IMR-90 (cell line): ENCODE results near the gene PHC2. TPM values are rescaled to one million over a fixed set of nuclear protein-coding genes. Genes with fewer than 3 reads are reported as not detected.

ENCODE experiments used
- ATAC-seq: fragments of 200-7000 bp; cut with Tn5 transposase; 2 replicates; pipeline ENCODE4 v1.9.1; 2020; ENCODE audit warnings: low read depth, mild to moderate bottlenecking, moderate library complexity
- BruUV-seq: library from RNA; stranded (reverse); fragments of 400-500 nt; replicated peaks from 2 replicates; lab custom pipeline; 2021; lab: Mats Ljungman, UMichigan
- CTCF ChIA-PET: fragments of 300-600 bp; formaldehyde crosslinking; extraction: SDS; loops from one replicate; lab custom pipeline; 2021; ENCODE audit warnings: antibody characterized with exemption; lab: Yijun Ruan, JAX
- POLR2A ChIA-PET: fragments of 300-600 bp; sonication (Branson Sonifier 250); formaldehyde crosslinking; loops from one replicate; lab custom pipeline; 2022; ENCODE audit warnings: antibody characterized with exemption; ENCODE audit not compliant: unreplicated experiment; lab: Charles Lee
- DNase-seq: peaks from one replicate; pipeline ENCODE4 v3.0.0; 2013
- H2AFZ ChIP-seq: replicated peaks from 2 replicates; pipeline ENCODE3; 2013; ENCODE audit warnings: low read length, mild to moderate bottlenecking; ENCODE audit not compliant: poor library complexity
- H2AK5ac ChIP-seq: 2 replicates; pipeline ENCODE4 v1.6.1; 2013; ENCODE audit warnings: low read depth, low read length, inconsistent platforms
- H2AK9ac ChIP-seq: replicated peaks from 2 replicates; pipeline ENCODE3; 2013; ENCODE audit warnings: mild to moderate bottlenecking, low read depth, low read length, moderate library complexity; ENCODE audit not compliant: poor library complexity
- H2BK120ac ChIP-seq: 2 replicates; pipeline ENCODE4 v1.6.1; 2013; ENCODE audit warnings: low read depth, low read length, inconsistent platforms
- H2BK15ac ChIP-seq: 3 replicates; pipeline ENCODE4 v1.6.1; 2013; ENCODE audit warnings: low read depth, low read length, inconsistent platforms
- H2BK20ac ChIP-seq: 2 replicates; pipeline ENCODE4 v1.6.1; 2013; ENCODE audit warnings: low read depth, mild to moderate bottlenecking, inconsistent platforms, low read length, moderate library complexity
- H2BK5ac ChIP-seq: 2 replicates; pipeline ENCODE4 v1.6.1; 2013; ENCODE audit warnings: mild to moderate bottlenecking, low read depth, low read length, inconsistent platforms; ENCODE audit not compliant: poor library complexity, severe bottlenecking
- H3K14ac ChIP-seq: replicated peaks from 2 replicates; pipeline ENCODE4 v1.6.1; 2013; ENCODE audit warnings: low read depth, low read length, inconsistent platforms
- H3K18ac ChIP-seq: 2 replicates; pipeline ENCODE4 v1.6.1; 2013; ENCODE audit warnings: low read depth, low read length, control low read depth
- H3K23ac ChIP-seq: 2 replicates; pipeline ENCODE4 v1.6.1; 2013; ENCODE audit warnings: low read depth, low read length, inconsistent platforms
- H3K27ac ChIP-seq: 2 replicates; pipeline ENCODE4 v1.5.1; 2013; ENCODE audit warnings: mild to moderate bottlenecking, control low read depth, low read length; ENCODE audit not compliant: insufficient read depth
- H3K27me3 ChIP-seq: 2 replicates; pipeline ENCODE4 v1.6.1; 2013; ENCODE audit warnings: low read length; ENCODE audit not compliant: control insufficient read depth, insufficient read depth
- H3K36me3 ChIP-seq: 2 replicates; pipeline ENCODE4 v1.6.1; 2013; ENCODE audit warnings: low read length, mixed read lengths; ENCODE audit not compliant: control insufficient read depth, insufficient read depth
- H3K4ac ChIP-seq: 2 replicates; pipeline ENCODE4 v1.6.1; 2013; ENCODE audit warnings: low read depth, low read length, inconsistent platforms
- H3K4me1 ChIP-seq: 2 replicates; pipeline ENCODE4 v1.6.1; 2013; ENCODE audit warnings: low read length, mixed read lengths; ENCODE audit not compliant: control insufficient read depth, insufficient read depth
- H3K4me2 ChIP-seq: 2 replicates; pipeline ENCODE4 v1.6.1; 2013; ENCODE audit warnings: low read depth, mild to moderate bottlenecking, control low read depth, low read length, moderate library complexity
- H3K4me3 ChIP-seq: 2 replicates; pipeline ENCODE4 v1.5.1; 2013; ENCODE audit warnings: low read depth, mild to moderate bottlenecking, control low read depth, low read length, moderate library complexity; ENCODE audit not compliant: insufficient read depth
- H3K56ac ChIP-seq: 2 replicates; pipeline ENCODE4 v1.6.1; 2013; ENCODE audit warnings: low read length, inconsistent platforms; ENCODE audit not compliant: insufficient read depth; ENCODE audit errors: extremely low read depth
- H3K79me1 ChIP-seq, 2 experiments: 2 replicates each; pipeline ENCODE4 v1.6.1; 2013; ENCODE audit warnings: low read length in 2 of 2, inconsistent platforms in 1 of 2, low read depth in 1 of 2
- H3K9ac ChIP-seq: 2 replicates; pipeline ENCODE4 v1.6.1; 2013; ENCODE audit warnings: low read depth, low read length, control low read depth
- H3K9me1 ChIP-seq: 2 replicates; pipeline ENCODE4 v1.6.1; 2013; ENCODE audit warnings: low read length, inconsistent platforms; ENCODE audit not compliant: insufficient read depth
- H3K9me3 ChIP-seq: 2 replicates; pipeline ENCODE4 v1.6.1; 2013; ENCODE audit warnings: low read length; ENCODE audit not compliant: control insufficient read depth, insufficient read depth
- H4K20me1 ChIP-seq: 2 replicates; pipeline ENCODE4 v1.6.1; 2013; ENCODE audit warnings: low read length, inconsistent platforms; ENCODE audit not compliant: insufficient read depth
- H4K5ac ChIP-seq: 2 replicates; pipeline ENCODE4 v1.6.1; 2013; ENCODE audit warnings: mild to moderate bottlenecking, low read depth, low read length, control low read depth
- H4K8ac ChIP-seq, 2 experiments: 2 replicates each; pipeline ENCODE4 v1.6.1; 2013; ENCODE audit warnings: low read depth in 2 of 2, low read length in 2 of 2, control low read depth in 1 of 2, inconsistent platforms in 1 of 2
- H4K91ac ChIP-seq: 2 replicates; pipeline ENCODE4 v1.6.1; 2013; ENCODE audit warnings: low read depth, low read length, inconsistent platforms; ENCODE audit not compliant: insufficient read depth
- CEBPB ChIP-seq: IDR thresholded peaks from 2 replicates; pipeline ENCODE4 v1.6.1; 2012; ENCODE audit warnings: low read depth, low read length, improper control_type of control experiment
- MAFK ChIP-seq: IDR thresholded peaks from 2 replicates; pipeline ENCODE4 v1.6.1; 2012; ENCODE audit warnings: low read depth, low read length, improper control_type of control experiment
- MAZ ChIP-seq: IDR thresholded peaks from 2 replicates; pipeline ENCODE4 v1.6.1; 2012; ENCODE audit warnings: low read depth, mild to moderate bottlenecking, low read length, improper control_type of control experiment, moderate library complexity, borderline replicate concordance
- MXI1 ChIP-seq: IDR thresholded peaks from 2 replicates; pipeline ENCODE4 v1.6.1; 2012; ENCODE audit warnings: low read depth, mild to moderate bottlenecking, low read length, moderate library complexity, borderline replicate concordance
- NFE2L2 ChIP-seq: fragments of 150-350 bp; IDR thresholded peaks from 2 replicates; pipeline ENCODE4 v1.6.1; 2016; ENCODE audit warnings: low read depth, mild to moderate bottlenecking, low read length
- POLR2A ChIP-seq: IDR thresholded peaks from 2 replicates; pipeline ENCODE4 v1.6.1; 2012; ENCODE audit warnings: mild to moderate bottlenecking, low read depth, low read length
- RAD21 ChIP-seq: IDR thresholded peaks from 2 replicates; pipeline ENCODE4 v1.6.1; 2012; ENCODE audit warnings: low read length, improper control_type of control experiment
- RCOR1 ChIP-seq: IDR thresholded peaks from 2 replicates; pipeline ENCODE4 v1.6.1; 2012; ENCODE audit warnings: mild to moderate bottlenecking, low read length, improper control_type of control experiment; ENCODE audit not compliant: insufficient replicate concordance
- WGBS, 2 experiments: methylation state at CpG; one replicate each; pipeline versions ENCODE4 v1.1.5 to v1.1.7; 2013; ENCODE audit warnings: missing lambda C conversion rate in 2 of 2; ENCODE audit not compliant: insufficient read length in 1 of 2; ENCODE audit errors: extremely low coverage in 2 of 2; 5-methylcytosine and 5-hydroxymethylcytosine counted together
- dilution Hi-C: fragments of 300-500 bp; cut with HindIII; formaldehyde crosslinking; loops from one replicate; pipeline ENCODE4 v1.14.3; 2018; ENCODE audit warnings: low sequenced_read_pairs; ENCODE audit not compliant: unreplicated experiment
- in situ Hi-C: fragments of 300-500 bp; cut with MboI; formaldehyde crosslinking; loops from 3 replicates; pipeline ENCODE4 v1.14.3; 2019; ENCODE audit warnings: low sequenced_read_pairs, inconsistent platforms, mixed read lengths
- intact Hi-C: fragments of 100-400 bp; cut with micrococcal nuclease; formaldehyde crosslinking; loops from 2 replicates; pipeline ENCODE4 v1.10.0; 2022
- polyA plus RNA-seq, 3 experiments: library from polyadenylated mRNA; depleted of rRNA; stranded (reverse); fragments of >200 nt; gene quantifications; 2 replicates each; pipeline ENCODE4 v1.2.3, GENCODE V29; 2012; ENCODE audit warnings: low replicate concordance in 1 of 3
- total RNA-seq: library from RNA; depleted of rRNA; stranded (reverse); fragments of >200 nt; gene quantifications from 2 replicates; pipeline ENCODE4 v1.2.3, GENCODE V29; 2012
- TF ChIP-seq, protein P1 (sequence below): fragments of 150-350 bp; IDR thresholded peaks from 2 replicates; pipeline ENCODE4 v1.6.1; 2017; ENCODE audit warnings: mild to moderate bottlenecking, antibody characterized with exemption, low read length, low read depth

The PHC2 gene
- total and polyA plus RNA-seq, 2 of the 4 experiments (the other 2 are of a cell fraction), result 46.4 to 98.1 TPM

DNA sequence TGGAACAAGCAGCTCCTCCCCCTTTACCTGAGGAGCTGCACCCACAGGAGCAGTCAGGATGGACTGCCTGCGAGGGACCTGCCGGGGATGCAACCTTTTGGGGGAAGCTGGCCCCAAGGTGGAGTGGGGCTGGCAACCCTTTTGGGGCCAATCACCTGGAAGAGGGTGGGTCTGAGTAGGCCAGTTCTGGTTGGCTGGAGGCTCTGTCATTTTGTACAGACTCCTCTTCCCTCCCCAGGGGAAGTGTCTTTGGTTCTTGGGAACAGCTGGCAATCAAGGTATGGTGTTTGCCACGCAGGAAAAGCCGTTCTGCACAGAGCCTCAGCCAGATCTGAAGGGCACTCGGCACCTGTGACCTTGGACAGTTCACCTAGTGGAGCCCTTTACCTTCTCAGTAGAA, 109.7 kb downstream of the PHC2 start:
- WGBS, 2 experiments, result no CpG with 5 or more reads among the region's 5 CpGs
- POLR2A ChIA-PET, result no interaction called here
- Histone ChIP-seq H3K4me2 (no peak overlapping the region), H4K8ac (no peak overlapping the region), H2AK9ac (no peak overlapping the region), H3K27ac (no peak overlapping the region), H3K4me3 (no peak overlapping the region), H3K18ac (no peak overlapping the region), H3K79me1 (peaks cover 16 to 32% of the 10 kb centered on the region in 2 experiments; a peak in 3 of 4 replicates), H3K9me1 (peaks cover 12% of the 10 kb centered on the region; the same call in 1 of the 2 replicates), H3K56ac (no peak overlapping the region), H2BK15ac (no peak overlapping the region), H3K4me1 (peaks cover 9% of the 10 kb centered on the region), H3K27me3 (no peaks in the 10 kb centered on the region), H3K9ac (no peak overlapping the region), H2BK5ac (no peak overlapping the region), H4K91ac (no peak overlapping the region), H4K20me1 (peaks cover 43% of the 10 kb centered on the region), H2AK5ac (no peak overlapping the region), H3K4ac (no peak overlapping the region), H2BK20ac (no peak overlapping the region), H2BK120ac (no peak overlapping the region), H3K36me3 (peaks cover 43% of the 10 kb centered on the region), H2AFZ (peak overlapping the region; percentile 25), H4K5ac (no peak overlapping the region), H3K23ac (no peak overlapping the region), H3K14ac (no peak overlapping the region), H3K9me3 (no peaks in the 10 kb centered on the region)
- ATAC-seq, result no peak; the same call in 1 of the 2 replicates
- TF ChIP-seq MAFK (no peak), RAD21 (no peak), NFE2L2 (no peak), MAZ (no peak), RCOR1 (no peak), MXI1 (no peak), CEBPB (no peak), POLR2A (peak; percentile 20; the same call in 1 of the 2 replicates)
- TF ChIP-seq, protein P1, sequence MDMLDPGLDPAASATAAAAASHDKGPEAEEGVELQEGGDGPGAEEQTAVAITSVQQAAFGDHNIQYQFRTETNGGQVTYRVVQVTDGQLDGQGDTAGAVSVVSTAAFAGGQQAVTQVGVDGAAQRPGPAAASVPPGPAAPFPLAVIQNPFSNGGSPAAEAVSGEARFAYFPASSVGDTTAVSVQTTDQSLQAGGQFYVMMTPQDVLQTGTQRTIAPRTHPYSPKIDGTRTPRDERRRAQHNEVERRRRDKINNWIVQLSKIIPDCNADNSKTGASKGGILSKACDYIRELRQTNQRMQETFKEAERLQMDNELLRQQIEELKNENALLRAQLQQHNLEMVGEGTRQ, result no peak
- in situ Hi-C loops (no loop called here), dilution Hi-C loops (no loop called here), intact Hi-C loops (no loop called here)
- no TSS peak for BruUV-seq
- DNase-seq, result no peak
- CTCF ChIA-PET, result interaction anchor here (0.8 to 1.1 kb wide), 2 partner anchors 18 to 25 kb away, joined by 3 to 4 read pairs; no protein-coding TSS in a partner anchor
